ENCODE data around the gene MACROD2. TPM values are rescaled to one million over a fixed set of nuclear protein-coding genes. Genes with fewer than 3 reads are reported as not detected.

Gene MACROD2
- total RNA-seq, 6 experiments from 2014 or later, result 0.05 to 0.57 (median 0.11) TPM; not detected in 1

DNA sequence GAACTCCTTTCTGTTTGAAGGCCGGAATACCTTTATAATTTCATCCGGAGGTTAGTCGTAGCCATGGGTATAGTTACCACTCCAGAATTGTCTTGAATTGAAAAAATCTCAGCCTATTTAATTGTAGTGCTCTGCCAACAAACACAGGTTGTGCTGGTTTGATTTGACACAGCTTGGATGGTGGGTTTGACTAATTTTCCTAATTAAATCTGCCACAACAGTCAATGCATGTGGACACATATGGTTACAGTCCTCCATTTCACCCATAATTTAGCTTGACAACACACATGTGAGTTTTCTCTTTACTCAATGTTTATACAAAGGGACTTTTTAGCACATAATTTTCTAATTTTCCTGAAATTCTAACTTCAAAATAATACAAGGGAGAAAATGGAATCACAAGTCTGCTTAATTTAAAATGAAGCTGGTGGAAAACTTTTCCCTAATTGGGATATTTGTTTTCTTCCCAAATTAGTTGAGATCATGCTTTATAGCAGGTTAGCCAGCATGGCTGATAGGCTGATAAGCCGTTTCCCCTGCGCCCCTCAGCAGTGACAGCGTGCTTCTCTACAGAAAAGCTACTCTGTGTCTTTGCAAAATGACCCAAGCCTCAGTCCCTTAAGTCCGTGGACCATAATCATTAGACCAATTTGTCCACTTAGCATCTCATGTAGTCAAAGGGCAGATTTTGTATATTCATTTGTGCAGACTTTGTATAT, 805.5 kb downstream of the MACROD2 start:
- no peak for DNase-seq
- Mint-ChIP-seq H3K4me3 (no peak overlapping the region), H3K27me3 (ENCODE audit: insufficient read depth) (no peaks in the 10 kb centered on the region; the same call in 1 of the 2 replicates), H3K36me3 (ENCODE audit: low read depth) (no peaks in the 10 kb centered on the region; the same call in 1 of the 2 replicates), H3K4me1 (ENCODE audit: low read depth) (no peaks in the 10 kb centered on the region), H3K27ac (no peak overlapping the region), H3K9me3 (peaks cover 38% of the 10 kb centered on the region)
- TF ChIP-seq, protein P1, sequence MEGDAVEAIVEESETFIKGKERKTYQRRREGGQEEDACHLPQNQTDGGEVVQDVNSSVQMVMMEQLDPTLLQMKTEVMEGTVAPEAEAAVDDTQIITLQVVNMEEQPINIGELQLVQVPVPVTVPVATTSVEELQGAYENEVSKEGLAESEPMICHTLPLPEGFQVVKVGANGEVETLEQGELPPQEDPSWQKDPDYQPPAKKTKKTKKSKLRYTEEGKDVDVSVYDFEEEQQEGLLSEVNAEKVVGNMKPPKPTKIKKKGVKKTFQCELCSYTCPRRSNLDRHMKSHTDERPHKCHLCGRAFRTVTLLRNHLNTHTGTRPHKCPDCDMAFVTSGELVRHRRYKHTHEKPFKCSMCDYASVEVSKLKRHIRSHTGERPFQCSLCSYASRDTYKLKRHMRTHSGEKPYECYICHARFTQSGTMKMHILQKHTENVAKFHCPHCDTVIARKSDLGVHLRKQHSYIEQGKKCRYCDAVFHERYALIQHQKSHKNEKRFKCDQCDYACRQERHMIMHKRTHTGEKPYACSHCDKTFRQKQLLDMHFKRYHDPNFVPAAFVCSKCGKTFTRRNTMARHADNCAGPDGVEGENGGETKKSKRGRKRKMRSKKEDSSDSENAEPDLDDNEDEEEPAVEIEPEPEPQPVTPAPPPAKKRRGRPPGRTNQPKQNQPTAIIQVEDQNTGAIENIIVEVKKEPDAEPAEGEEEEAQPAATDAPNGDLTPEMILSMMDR (IDR thresholded peaks at IDR 0.05), result no peak

DNA sequence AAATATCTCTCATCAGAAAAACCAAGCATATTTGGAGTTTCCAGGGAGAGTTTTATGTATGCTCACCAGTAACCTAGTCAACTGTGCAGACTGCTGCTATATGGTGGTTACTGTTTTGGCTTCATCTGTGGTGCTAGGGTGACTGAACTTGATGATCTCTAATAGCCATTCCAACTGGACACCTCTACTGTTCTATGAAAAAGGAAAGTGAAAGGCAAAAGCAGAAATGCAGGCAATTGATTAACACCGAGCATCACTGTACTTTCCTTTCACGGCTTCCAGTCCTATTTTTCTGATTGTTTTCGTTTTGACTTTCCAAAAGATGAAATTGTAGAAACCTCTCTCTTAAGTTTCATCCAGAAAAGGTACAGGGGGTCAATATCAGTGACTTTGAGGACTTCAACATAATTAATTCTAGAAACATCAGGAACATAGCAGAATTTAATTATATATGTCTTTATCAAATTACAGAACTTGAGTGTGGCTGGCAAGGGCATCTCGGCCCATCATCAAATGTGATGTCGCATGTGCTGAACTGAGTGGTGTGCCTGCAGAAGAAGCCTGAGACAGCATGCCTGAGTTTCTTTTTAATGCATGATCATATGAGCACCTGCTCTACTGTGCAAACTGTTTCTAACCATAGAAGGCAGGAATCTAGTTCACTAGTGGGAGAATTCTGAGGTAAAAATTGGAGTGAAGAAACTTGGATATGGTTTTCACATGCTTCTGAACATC, 806.4 kb downstream of the MACROD2 start:
- Mint-ChIP-seq H3K4me3 (no peak overlapping the region), H3K36me3 (ENCODE audit: low read depth) (no peaks in the 10 kb centered on the region; the same call in 1 of the 2 replicates), H3K27me3 (ENCODE audit: insufficient read depth) (no peaks in the 10 kb centered on the region; the same call in 1 of the 2 replicates), H3K4me1 (ENCODE audit: low read depth) (no peaks in the 10 kb centered on the region), H3K9me3 (peaks cover 35% of the 10 kb centered on the region), H3K27ac (no peak overlapping the region)
- TF ChIP-seq, protein P1 (IDR thresholded peaks at IDR 0.05), result no peak
- no peak for DNase-seq

DNA sequence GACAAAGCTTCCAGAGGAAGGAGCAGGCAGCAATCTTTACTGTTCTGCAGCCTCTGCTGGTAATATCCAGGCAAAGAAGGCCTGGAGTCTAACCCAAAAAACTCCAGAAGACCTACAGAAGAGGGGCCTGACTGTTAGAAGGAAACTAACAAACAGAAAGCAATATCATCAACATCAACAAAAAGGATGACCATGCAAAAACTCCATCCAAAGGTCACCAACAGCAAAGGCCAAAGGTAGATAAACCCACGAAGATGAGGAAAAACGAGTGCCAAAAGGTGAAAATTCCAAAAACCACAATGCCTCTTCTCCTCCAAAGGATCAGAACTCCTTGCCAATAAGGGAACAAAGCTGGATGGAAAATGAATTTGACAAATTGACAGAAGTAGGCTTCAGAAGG, 811.9 kb downstream of the MACROD2 start:
- H3K9me3 Mint-ChIP-seq, result peaks cover 51% of the 10 kb centered on the region
- no peaks in the 10 kb centered on the region for H3K36me3 Mint-ChIP-seq (ENCODE audit: low read depth)
- no peak overlapping the region for H3K27ac Mint-ChIP-seq
- no peak for DNase-seq
- no peaks in the 10 kb centered on the region for H3K4me1 Mint-ChIP-seq (ENCODE audit: low read depth)
- no peaks in the 10 kb centered on the region for H3K27me3 Mint-ChIP-seq (ENCODE audit: insufficient read depth)
- TF ChIP-seq, protein P1 (IDR thresholded peaks at IDR 0.05), result no peak
- no peak overlapping the region for H3K4me3 Mint-ChIP-seq

DNA sequence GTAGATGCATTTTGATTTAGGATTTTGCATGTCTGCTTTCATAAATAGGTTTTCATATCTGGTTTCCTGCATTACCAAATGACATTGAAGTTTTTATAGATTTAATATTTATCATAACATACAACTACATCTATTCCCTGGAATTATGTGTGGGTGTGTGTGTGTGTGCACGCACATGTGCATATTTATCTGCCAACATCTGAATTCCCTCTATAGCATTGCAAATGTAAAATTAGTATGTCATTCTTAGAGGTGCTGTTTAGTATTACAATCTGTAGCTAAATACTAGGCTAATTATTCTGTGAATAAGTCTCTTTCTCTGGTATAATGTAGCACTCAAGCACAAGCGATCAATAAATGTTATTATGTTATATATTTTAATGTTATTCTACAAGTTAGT, 820.0 kb downstream of the MACROD2 start:
- TF ChIP-seq, protein P1 (IDR thresholded peaks at IDR 0.05), result no peak
- H3K36me3 Mint-ChIP-seq (ENCODE audit: low read depth), result no peaks in the 10 kb centered on the region
- peaks cover 44% of the 10 kb centered on the region for H3K9me3 Mint-ChIP-seq
- no peaks in the 10 kb centered on the region for H3K4me1 Mint-ChIP-seq (ENCODE audit: low read depth)
- H3K27me3 Mint-ChIP-seq (ENCODE audit: insufficient read depth), result no peaks in the 10 kb centered on the region; the same call in 1 of the 2 replicates
- no peak overlapping the region for H3K27ac Mint-ChIP-seq
- no peak overlapping the region for H3K4me3 Mint-ChIP-seq
- DNase-seq, result no peak

DNA sequence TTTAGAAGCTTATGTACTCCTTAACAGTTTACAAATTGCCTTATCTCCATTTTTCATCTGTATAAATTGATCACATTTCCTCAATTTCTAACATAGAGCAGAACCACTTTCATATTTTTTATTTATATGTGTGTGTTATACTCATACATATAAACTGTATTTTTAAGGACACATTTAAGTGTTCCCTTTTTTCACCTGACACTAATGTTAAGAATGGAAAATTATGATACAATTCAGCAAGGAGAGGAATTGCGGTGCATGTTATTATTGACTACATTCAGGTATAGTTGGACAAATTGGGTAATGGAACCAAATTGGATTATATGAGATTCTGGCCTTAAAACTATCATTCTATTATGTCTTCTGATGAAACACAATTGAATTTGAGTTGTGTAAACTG, 821.2 kb downstream of the MACROD2 start:
- no peaks in the 10 kb centered on the region for H3K36me3 Mint-ChIP-seq (ENCODE audit: low read depth)
- no peak overlapping the region for H3K27ac Mint-ChIP-seq
- TF ChIP-seq, protein P1 (IDR thresholded peaks at IDR 0.05), result no peak
- H3K4me3 Mint-ChIP-seq, result no peak overlapping the region
- peaks cover 42% of the 10 kb centered on the region for H3K9me3 Mint-ChIP-seq
- no peak for DNase-seq
- H3K4me1 Mint-ChIP-seq (ENCODE audit: low read depth), result no peaks in the 10 kb centered on the region
- H3K27me3 Mint-ChIP-seq (ENCODE audit: insufficient read depth), result no peaks in the 10 kb centered on the region; the same call in 1 of the 2 replicates
